Left lung (tissue), 10 donors: ENCODE results near the gene UCP2. TPM values are rescaled to one million over a fixed set of nuclear protein-coding genes. Genes with fewer than 3 reads are reported as not detected.

Experiments used
- ATAC-seq: fragments of 200-7000 bp; cut with Tn5 transposase; one replicate; pipeline ENCODE4 v1.9.1; 2020; ENCODE audit warnings: moderate library complexity
- DNase-seq, 4 donors: peaks; one replicate each; pipeline ENCODE4 v3.0.0-alpha.2; 2013 to 2020
- H3K27ac ChIP-seq, 2 donors: fragments of 200-600 bp; sonication (generic) in 1 of 2; one replicate each; pipeline versions ENCODE4 v1.5.0 to v1.8.0; 2020 to 2021
- H3K27me3 ChIP-seq, 2 donors: fragments of 200-600 bp; sonication (generic) in 1 of 2; one replicate each; pipeline versions ENCODE4 v1.5.0 to v1.8.0; 2020 to 2021
- H3K36me3 ChIP-seq, 2 donors: fragments of 200-600 bp; sonication (generic) in 1 of 2; one replicate each; pipeline versions ENCODE4 v1.5.0 to v1.8.0; 2020 to 2021
- H3K4me1 ChIP-seq, 2 donors: fragments of 200-600 bp; one replicate each; pipeline ENCODE4 v1.8.0; 2021
- H3K4me3 ChIP-seq, 2 donors: fragments of 200-600 bp; sonication (generic) in 1 of 2; one replicate each; pipeline versions ENCODE4 v1.5.0 to v1.8.0; 2020 to 2021; ENCODE audit warnings: mild to moderate bottlenecking in 1 of 2
- H3K9me3 ChIP-seq, 2 donors: fragments of 200-600 bp; sonication (generic) in 1 of 2; one replicate each; pipeline versions ENCODE4 v1.5.0 to v1.8.0; 2020 to 2021
- intact Hi-C, 2 donors: fragments of 100-400 bp; cut with DNase I; formaldehyde crosslinking; loops; one replicate each; pipeline versions ENCODE4 v1.11.2 to v1.14.2; 2022
- polyA plus RNA-seq, 6 donors: library from polyadenylated mRNA; unstranded; fragments of 120-200 nt; gene quantifications; one replicate each; pipeline ENCODE4 v1.2.1, GENCODE V29; 2013; ENCODE audit not compliant: insufficient read length in 6 of 6
- total RNA-seq, 2 donors: library from RNA; stranded (reverse); fragmentation: NEBNext Ultra II Directional; extraction: Animal tissue kit (Norgen Biotek cat#: 25700); gene quantifications; one replicate each; pipeline ENCODE4 v1.2.1, GENCODE V29; 2021
- TF ChIP-seq, protein P1 (sequence below), 2 donors: fragments of 200-600 bp; sonication (generic) in 1 of 2; IDR thresholded peaks; one replicate each; pipeline versions ENCODE4 v1.5.0 to v1.8.0; 2021; ENCODE audit warnings: antibody characterized with exemption in 2 of 2
- donor health status: DM: no; HTN: yes; CAD: no.
- donor health status: DM: no; HTN: no; CAD: no.

The UCP2 gene
- total and polyA plus RNA-seq, 8 donors = 35.3 to 142 (median 42.6) TPM

DNA sequence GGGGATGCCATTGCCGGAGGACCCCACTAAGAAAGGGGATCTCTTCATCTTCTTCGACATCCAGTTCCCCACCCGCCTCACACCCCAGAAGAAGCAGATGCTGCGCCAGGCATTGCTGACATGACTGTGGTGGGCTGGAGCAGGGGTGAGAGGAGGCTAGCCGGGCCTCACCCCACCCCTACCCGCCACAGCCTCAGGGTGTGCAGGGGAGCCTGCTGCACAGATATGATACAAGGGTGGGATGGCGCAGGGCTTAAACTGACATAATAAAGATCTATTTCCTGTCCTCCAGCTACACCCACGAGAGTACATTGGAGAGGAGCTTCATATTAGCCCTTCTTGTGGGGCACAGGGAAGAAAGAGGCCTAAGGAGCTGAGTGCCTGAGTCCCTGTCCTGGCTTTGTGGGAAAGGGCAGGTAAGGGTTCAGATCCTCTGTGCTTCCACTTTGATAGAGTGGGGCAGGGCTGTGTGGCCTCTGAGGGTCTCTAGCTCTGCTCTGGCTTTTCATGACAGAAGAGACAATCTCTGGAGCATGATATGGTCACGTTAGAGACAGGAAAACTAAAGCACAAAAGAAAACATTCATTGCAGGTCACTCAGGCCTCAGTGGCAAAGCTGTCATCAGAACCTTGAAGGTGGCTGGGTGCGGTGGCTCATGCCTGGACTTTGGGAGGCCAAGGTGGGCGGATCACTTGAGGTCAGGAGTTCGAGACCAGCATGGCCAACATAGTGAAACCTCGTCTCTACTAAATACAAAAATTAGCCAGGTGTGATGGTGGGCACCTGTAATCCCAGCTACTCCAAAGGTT is 12.4 kb downstream of the UCP2 start:
- Histone ChIP-seq H3K27me3 (no peaks in the 10 kb centered on the region), H3K27ac (no peak overlapping the region), H3K4me3 (no peak overlapping the region), H3K4me1 (peaks cover 0 to 19% of the 10 kb centered on the region in 2 donors), H3K36me3 (peaks cover 0 to 11% of the 10 kb centered on the region in 2 donors), H3K9me3 (no peaks in the 10 kb centered on the region)
- DNase-seq (no peak), ATAC-seq (no peak)
- TF ChIP-seq, protein P1, sequence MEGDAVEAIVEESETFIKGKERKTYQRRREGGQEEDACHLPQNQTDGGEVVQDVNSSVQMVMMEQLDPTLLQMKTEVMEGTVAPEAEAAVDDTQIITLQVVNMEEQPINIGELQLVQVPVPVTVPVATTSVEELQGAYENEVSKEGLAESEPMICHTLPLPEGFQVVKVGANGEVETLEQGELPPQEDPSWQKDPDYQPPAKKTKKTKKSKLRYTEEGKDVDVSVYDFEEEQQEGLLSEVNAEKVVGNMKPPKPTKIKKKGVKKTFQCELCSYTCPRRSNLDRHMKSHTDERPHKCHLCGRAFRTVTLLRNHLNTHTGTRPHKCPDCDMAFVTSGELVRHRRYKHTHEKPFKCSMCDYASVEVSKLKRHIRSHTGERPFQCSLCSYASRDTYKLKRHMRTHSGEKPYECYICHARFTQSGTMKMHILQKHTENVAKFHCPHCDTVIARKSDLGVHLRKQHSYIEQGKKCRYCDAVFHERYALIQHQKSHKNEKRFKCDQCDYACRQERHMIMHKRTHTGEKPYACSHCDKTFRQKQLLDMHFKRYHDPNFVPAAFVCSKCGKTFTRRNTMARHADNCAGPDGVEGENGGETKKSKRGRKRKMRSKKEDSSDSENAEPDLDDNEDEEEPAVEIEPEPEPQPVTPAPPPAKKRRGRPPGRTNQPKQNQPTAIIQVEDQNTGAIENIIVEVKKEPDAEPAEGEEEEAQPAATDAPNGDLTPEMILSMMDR (IDR thresholded peaks at IDR 0.05) = no peak
- intact Hi-C loops = loop anchor here in 1 of 2 donors (10.0 kb wide), 1 partner anchor 65 kb away; no protein-coding TSS in a partner anchor

DNA sequence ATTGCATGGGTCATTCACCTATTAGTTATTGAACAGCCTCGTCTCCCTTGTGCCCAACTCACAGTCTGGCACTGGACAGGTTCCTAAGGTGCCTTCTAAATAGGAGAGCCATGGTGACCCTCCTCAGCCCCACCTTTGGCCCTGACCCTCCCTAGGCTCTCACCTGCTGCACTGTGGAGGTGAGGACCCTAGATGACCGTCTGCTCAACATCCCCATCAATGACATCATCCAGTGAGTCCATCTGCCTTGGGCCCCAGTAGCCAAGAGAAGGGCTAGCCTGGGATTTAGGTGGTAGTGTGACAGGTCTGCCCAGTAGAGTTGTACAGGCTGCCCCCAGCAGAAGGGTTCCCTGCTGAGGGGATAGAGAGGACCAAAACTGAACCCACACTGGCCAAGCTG is 13.6 kb downstream of the UCP2 start:
- H3K27me3 ChIP-seq = no peaks in the 10 kb centered on the region
- H3K9me3 ChIP-seq = no peaks in the 10 kb centered on the region
- H3K36me3 ChIP-seq = no peaks in the 10 kb centered on the region
- H3K27ac ChIP-seq = no peak overlapping the region
- peaks cover 0 to 11% of the 10 kb centered on the region in 2 donors for H3K4me1 ChIP-seq
- no peak for DNase-seq
- TF ChIP-seq, protein P1 (IDR thresholded peaks at IDR 0.05) = no peak
- no peak overlapping the region for H3K4me3 ChIP-seq
- intact Hi-C loops = no loop called here
- ATAC-seq = no peak

DNA sequence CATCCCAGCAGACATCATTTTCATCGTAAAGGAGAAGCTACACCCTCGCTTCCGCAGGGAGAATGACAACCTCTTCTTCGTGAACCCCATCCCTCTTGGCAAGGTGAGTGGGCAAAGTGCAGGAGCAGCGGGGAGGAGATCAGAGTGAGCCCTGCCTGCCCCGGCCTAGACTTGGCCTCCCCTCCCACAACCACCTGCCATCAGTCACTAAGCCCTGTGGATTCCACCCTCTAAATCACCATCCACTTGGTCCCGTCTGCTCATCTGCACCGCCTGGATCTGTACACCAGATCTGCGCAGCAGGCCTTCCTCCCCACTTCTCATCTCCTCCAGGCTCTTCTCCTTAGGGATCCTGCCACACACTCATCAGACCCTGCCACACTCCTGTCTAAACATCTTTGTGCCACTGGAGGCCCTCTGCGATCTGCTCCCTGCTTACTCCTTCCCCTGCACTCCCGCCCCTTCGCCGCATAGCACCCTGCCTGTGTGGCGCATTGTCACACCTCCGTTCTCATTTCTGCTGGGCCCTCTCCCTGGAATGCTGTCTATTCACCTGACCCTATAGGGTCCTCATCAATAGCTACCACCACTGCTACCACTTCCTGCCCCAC is 14.2 kb downstream of the UCP2 start:
- no peak for ATAC-seq
- Histone ChIP-seq H3K4me1 (peaks cover 0 to 5% of the 10 kb centered on the region in 2 donors), H3K9me3 (no peaks in the 10 kb centered on the region), H3K27me3 (no peaks in the 10 kb centered on the region), H3K27ac (no peak overlapping the region), H3K36me3 (no peaks in the 10 kb centered on the region), H3K4me3 (no peak overlapping the region)
- DNase-seq = no peak
- intact Hi-C loops = no loop called here
- TF ChIP-seq, protein P1 (IDR thresholded peaks at IDR 0.05) = no peak

DNA sequence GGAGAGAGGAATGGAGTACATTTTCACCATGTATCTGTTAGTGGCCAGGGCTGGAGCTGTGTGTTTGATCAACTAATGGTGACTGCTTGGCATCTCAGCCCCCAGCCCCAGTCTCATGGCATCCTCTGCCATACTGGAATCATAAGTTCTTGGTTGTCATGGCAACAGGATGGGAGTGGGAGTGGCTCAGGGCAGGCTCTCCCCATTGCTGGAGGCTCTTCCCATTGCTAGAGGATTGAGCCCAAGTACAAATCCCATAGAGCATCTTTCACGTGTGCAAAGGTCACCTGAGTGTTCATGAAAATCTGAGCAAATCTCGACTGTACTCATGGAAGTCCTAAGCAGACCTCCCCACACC is 16.9 kb downstream of the UCP2 start:
- Histone ChIP-seq H3K4me3 (no peak overlapping the region), H3K4me1 (peaks cover 0 to 3% of the 10 kb centered on the region in 2 donors), H3K27ac (no peak overlapping the region), H3K9me3 (no peaks in the 10 kb centered on the region), H3K36me3 (no peaks in the 10 kb centered on the region), H3K27me3 (no peaks in the 10 kb centered on the region)
- DNase-seq (no peak), ATAC-seq (no peak)
- TF ChIP-seq, protein P1 (IDR thresholded peaks at IDR 0.05) = no peak
- intact Hi-C loops = no loop called here

DNA sequence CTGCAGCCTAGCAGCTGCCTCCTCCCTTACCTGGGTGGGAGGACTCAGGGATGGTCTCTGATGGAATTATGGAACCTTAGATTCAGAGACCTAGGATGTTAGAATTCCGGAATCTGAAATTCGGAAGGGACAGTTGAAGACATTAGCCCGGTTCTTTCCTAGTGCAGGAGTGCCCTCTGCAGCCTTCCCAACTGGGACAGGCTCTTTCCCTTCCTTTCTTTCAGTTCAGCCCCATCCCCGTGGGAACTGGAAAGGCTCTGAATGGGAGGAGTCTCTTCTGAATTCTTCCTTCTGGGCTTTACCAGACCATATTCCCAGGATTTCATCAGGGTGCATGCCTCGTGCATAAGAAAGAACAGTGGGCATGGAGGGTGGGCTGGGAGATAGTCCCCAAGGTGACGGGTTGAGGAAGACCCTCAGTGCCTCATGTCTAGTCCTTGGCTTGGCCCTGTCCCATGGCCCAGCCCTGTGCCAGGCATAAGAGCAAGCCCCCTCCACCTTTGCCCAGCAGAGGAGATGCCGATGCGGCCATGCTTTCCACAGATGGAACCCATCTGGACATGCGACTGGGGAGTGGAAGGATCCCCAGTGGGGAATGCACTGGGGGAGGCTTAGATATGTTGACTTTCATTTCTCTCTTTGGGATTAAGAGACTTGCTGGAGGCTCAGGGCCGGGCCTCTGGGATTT is 17.4 kb downstream of the UCP2 start:
- DNase-seq (no peak), ATAC-seq (no peak)
- TF ChIP-seq, protein P1 (IDR thresholded peaks at IDR 0.05) = no peak
- H3K27me3 ChIP-seq = no peaks in the 10 kb centered on the region
- H3K4me3 ChIP-seq = no peak overlapping the region
- no peaks in the 10 kb centered on the region for H3K36me3 ChIP-seq
- H3K9me3 ChIP-seq = no peaks in the 10 kb centered on the region
- H3K27ac ChIP-seq = no peak overlapping the region
- intact Hi-C loops = no loop called here
- H3K4me1 ChIP-seq = peaks cover 0 to 3% of the 10 kb centered on the region in 2 donors
